SK-N-MC (cell line): ENCODE measurements around the gene KRT37.

Source experiments
- EZH2 ChIP-seq: fragments of 200-600 bp; sonication (generic); IDR thresholded peaks from one replicate; pipeline ENCODE4 v1.6.1; 2017; ENCODE audit warnings: antibody characterized with exemption
- POLR2AphosphoS5 ChIP-seq: IDR thresholded peaks from 2 replicates; pipeline ENCODE4 v1.6.1; 2012; ENCODE audit warnings: mild to moderate bottlenecking, low read depth, low read length, borderline replicate concordance

- TF ChIP-seq POLR2AphosphoS5 (no peak), EZH2 (no peak)
Observed at GRCh38 chr17:41452281-41452680, 27.9 kb upstream of the KRT37 start.
